Epithelial cell of esophagus (primary cell): Measurements from ENCODE around the gene GAA.
A peak's percentile ranks its signal among the peaks of the same experiment; 100 is the strongest.

Experiments
- DNase-seq: peaks from one replicate; pipeline ENCODE4 v3.0.0; 2010; ENCODE audit warnings: low read depth
- H3K4me3 ChIP-seq: 2 replicates; pipeline ENCODE4 v1.5.1; 2011; ENCODE audit warnings: mild to moderate bottlenecking, low read length, control low read depth
- TF ChIP-seq, protein P1 (sequence below): IDR thresholded peaks from 2 replicates; pipeline ENCODE4 v1.5.1; 2011; ENCODE audit warnings: low read depth, mild to moderate bottlenecking, low read length, control low read depth, inconsistent platforms; ENCODE audit not compliant: insufficient read depth; ENCODE audit errors: missing control alignments

Gene GAA

DNA sequence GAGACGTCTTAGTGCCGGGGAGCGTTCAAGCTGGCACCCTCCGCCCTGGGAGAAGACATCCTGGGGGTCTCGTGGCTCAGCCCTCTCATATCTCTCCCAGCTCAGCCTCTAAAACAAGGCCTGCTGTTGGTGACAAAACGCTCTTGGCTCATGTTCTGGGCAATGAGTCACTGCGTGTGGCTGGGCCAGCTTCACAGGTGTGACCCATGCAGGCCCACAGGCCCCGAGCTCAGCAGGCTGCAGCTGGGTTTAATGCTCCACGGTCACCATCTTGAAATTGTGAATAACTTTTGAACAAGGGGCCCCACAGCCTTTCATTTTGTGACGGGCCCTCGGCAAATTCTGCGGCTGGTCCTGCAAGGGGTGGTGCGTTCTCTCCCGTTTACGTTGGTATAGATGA is 22.4 kb downstream of the GAA start:
- no peak overlapping the region for H3K4me3 ChIP-seq
- TF ChIP-seq, protein P1, sequence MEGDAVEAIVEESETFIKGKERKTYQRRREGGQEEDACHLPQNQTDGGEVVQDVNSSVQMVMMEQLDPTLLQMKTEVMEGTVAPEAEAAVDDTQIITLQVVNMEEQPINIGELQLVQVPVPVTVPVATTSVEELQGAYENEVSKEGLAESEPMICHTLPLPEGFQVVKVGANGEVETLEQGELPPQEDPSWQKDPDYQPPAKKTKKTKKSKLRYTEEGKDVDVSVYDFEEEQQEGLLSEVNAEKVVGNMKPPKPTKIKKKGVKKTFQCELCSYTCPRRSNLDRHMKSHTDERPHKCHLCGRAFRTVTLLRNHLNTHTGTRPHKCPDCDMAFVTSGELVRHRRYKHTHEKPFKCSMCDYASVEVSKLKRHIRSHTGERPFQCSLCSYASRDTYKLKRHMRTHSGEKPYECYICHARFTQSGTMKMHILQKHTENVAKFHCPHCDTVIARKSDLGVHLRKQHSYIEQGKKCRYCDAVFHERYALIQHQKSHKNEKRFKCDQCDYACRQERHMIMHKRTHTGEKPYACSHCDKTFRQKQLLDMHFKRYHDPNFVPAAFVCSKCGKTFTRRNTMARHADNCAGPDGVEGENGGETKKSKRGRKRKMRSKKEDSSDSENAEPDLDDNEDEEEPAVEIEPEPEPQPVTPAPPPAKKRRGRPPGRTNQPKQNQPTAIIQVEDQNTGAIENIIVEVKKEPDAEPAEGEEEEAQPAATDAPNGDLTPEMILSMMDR, result no peak
- peak; percentile 67 for DNase-seq

DNA sequence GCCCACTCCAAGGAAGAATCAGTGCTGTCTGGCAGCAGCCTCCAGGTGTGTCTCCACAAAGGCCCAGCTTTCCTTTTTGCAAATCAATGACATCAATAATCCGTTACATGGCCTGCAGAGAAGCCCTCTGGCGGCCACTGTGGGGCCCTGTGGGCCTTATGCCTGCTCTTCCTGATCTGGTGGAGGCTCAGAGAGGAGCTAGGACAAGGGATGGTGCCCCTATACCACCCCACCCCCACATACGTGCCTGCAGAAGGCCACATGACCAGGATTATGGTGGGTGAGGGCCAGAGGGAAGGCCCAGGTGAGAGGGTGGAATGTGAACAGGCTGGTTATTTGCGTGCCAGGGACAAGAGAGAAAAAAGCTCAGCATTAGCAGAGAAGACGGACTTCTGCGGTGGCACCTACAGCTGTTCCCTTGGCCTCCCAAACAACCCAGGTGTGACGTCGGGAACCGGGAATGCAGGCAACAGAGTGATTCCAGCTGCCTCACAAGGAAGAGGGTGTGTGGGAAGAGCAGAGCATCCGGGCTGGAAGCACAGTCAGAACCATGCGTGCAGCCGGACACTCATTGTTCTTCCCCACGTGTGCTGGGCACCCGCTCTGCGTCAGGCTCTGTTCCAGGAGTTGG is 23.1 kb downstream of the GAA start:
- H3K4me3 ChIP-seq, result no peak overlapping the region
- DNase-seq, result peak; percentile 75
- TF ChIP-seq, protein P1, result peak; percentile 54

DNA sequence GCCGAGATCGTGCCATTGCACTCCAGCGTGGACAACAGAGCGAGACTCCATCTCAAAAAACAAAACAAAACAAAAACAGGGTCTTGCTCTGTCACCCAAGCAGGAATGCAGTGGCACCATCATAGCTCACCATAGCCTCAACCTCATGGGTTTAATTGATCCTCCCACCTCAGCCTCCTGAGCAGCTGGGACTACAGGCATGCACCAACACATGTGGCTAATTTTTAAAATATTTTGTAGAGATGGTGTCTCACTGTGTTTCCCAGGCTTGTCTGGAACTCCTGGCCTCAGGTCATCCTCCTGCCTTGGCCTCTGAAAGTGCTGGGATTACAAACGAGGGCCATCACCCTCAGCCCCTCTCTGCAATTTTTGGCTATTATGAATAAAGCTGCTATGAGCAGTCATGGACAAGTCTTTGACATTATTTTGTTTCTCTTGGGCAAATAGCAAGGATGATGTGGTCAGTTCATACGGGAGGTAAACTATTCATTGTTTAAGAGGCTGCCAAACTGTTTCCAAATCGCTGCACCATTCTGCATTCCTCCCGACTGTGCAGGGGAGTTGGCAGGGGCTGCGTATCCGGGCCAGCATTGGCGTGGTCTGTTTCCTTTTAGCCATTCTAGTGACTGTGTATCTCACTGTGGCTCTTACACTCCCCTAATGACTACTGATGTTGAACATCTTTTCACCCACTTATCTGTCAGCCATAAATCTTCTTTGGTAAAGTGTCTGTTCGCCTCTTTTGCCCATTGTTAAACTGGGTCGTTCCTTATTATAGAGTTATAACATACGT is 24.5 kb downstream of the GAA start:
- no peak overlapping the region for H3K4me3 ChIP-seq
- DNase-seq, result no peak
- TF ChIP-seq, protein P1, result no peak

DNA sequence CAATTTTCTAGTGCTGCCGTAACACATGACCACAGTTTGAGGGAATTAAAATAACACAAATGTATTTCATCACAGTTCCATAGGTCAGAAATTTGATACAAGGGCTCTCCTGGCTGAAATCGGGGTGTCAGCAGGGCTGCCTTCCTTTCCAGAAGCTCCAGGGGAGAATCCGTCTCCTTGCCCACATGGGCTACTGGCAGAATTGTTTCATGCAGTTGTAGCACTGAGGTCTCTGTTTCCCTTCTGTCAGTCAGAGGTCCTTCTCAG is 25.0 kb downstream of the GAA start:
- no peak for DNase-seq
- TF ChIP-seq, protein P1, result no peak
- no peak overlapping the region for H3K4me3 ChIP-seq

DNA sequence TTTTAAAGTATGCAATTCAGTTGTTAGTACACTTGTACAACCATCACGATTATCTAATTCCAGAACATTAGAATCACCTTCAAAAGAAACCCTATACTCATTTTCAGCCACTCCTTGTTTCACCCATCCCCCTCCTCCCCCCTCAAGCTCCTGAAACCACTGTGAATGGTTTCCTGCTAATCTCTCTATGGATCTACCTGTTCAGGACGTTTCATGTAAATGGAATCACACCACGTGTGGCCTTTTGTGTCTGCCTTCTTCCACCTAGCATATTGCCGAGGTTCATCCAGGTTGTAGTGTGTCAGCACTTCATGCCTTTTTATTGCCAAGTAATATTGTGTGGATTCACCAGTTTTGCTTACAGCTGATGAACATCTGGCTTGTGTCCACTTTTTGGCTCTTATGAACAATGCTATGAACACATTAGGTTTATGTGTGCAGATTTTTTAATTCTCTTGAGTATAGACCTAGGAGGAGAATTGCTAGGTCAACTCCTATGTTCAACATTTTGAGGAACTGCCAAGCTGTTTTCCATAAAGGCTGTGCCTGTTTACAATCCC is 27.7 kb downstream of the GAA start:
- TF ChIP-seq, protein P1, result no peak
- no peak overlapping the region for H3K4me3 ChIP-seq
- no peak for DNase-seq

DNA sequence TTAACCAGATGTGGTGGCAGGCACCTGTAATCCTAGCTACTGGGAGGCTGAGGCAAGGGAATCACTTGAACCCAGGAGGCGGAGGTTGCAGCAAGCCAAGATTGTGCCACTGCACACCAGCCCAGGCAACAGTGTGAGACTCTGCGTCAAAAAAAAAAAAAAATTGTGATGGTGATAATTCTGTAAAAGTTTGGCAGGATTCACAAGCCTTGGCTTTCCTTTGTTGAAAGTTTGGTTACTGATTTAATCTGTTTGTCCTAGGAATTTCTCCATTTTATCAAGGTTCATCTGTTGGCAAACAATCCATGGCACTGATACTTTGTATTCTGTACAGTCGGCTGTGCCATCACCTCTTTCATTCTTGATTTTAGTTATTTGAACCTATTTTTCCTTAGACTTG is 29.6 kb downstream of the GAA start:
- TF ChIP-seq, protein P1, result no peak
- H3K4me3 ChIP-seq, result no peak overlapping the region
- no peak for DNase-seq
